K562 (cell line): ENCODE data around the gene CLCN6. TPM values are rescaled to one million over a fixed set of nuclear protein-coding genes. Genes with fewer than 3 reads are reported as not detected.

Source experiments
- ATAC-seq: fragments of 200-7000 bp; cut with Tn5 transposase; 3 replicates; pipeline ENCODE4 v1.9.1; 2020; ENCODE audit warnings: moderate library complexity
- BruUV-seq: library from RNA; stranded (reverse); fragments of 400-500 nt; replicated peaks from 2 replicates; lab custom pipeline; 2021; lab: Mats Ljungman, UMichigan
- CTCF ChIA-PET: fragments of 300-600 bp; formaldehyde crosslinking; extraction: SDS; loops from one replicate; lab custom pipeline; 2021; ENCODE audit warnings: low intra/inter-chr PET ratio; lab: Yijun Ruan, JAX
- POLR2A ChIA-PET: fragments of 300-600, 350-650 bp; sonication (Branson Sonifier 250); formaldehyde crosslinking; extraction: SDS; loops from one replicate; lab custom pipeline; 2021; ENCODE audit warnings: antibody characterized with exemption, inconsistent platforms; lab: Yijun Ruan, JAX
- DNase-seq, 4 experiments: peaks; one replicate each; pipeline versions ENCODE4 v3.0.0 to v3.0.0-alpha.2; 2011 to 2018; ENCODE audit warnings: low spot score in 3 of 4, mixed read lengths in 3 of 4; ENCODE audit errors: extremely low read depth in 1 of 4
- FAIRE-seq: peaks from 2 replicates; lab custom pipeline; 2011; peaks lifted over from hg19 to GRCh38; lab: Jason Lieb, UNC
- H2AFZ ChIP-seq: 2 replicates; pipeline ENCODE4 v1.6.0; 2011; ENCODE audit warnings: low read depth, low read length, control low read depth, inconsistent platforms
- H3K27ac ChIP-seq: fragments of 200-600 bp; 3 replicates; pipeline ENCODE4 v1.8.0; 2011; ENCODE audit warnings: low read depth, mild to moderate bottlenecking, control low read depth, inconsistent platforms, low read length, moderate library complexity, mixed read lengths; ENCODE audit errors: extremely low read depth
- H3K27me3 ChIP-seq, 2 experiments: fragments of 300-600 bp in 1 of 2; 2 replicates in 1 of 2; 3 replicates in 1 of 2; pipeline versions ENCODE4 v1.6.0 to v1.8.0; 2011; ENCODE audit warnings: inconsistent platforms in 2 of 2, low read length in 2 of 2, mild to moderate bottlenecking in 1 of 2, mixed read lengths in 1 of 2, moderate library complexity in 1 of 2; ENCODE audit not compliant: control insufficient read depth in 2 of 2, insufficient read depth in 2 of 2
- H3K36me3 ChIP-seq: fragments of 300-600 bp; 3 replicates; pipeline ENCODE4 v1.8.0; 2011; ENCODE audit warnings: mild to moderate bottlenecking, low read length, inconsistent platforms; ENCODE audit not compliant: control insufficient read depth, insufficient read depth
- H3K4me1 ChIP-seq, 2 experiments: fragments of 200-600 bp in 1 of 2; replicated peaks in 1 of 2; 2 replicates in 1 of 2; 3 replicates in 1 of 2; pipeline versions ENCODE4 v1.5.1 to v1.8.0; 2011; ENCODE audit warnings: inconsistent platforms in 2 of 2, low read length in 2 of 2, mild to moderate bottlenecking in 1 of 2, mixed read lengths in 1 of 2, moderate library complexity in 1 of 2; ENCODE audit not compliant: control insufficient read depth in 2 of 2, insufficient read depth in 2 of 2
- H3K4me2 ChIP-seq: 2 replicates; pipeline ENCODE4 v1.6.1; 2011; ENCODE audit warnings: low read length, control low read depth, inconsistent platforms, mixed read lengths; ENCODE audit not compliant: insufficient read depth
- H3K4me3 ChIP-seq: fragments of 200-600 bp; sonication (generic), shearing (Covaris generic); 2 replicates; pipeline ENCODE4 v1.5.1; 2016; ENCODE audit warnings: control low read depth, inconsistent platforms
- H3K79me2 ChIP-seq: fragments of 200-600 bp; 3 replicates; pipeline ENCODE4 v1.8.0; 2011; ENCODE audit warnings: low read length, inconsistent platforms; ENCODE audit not compliant: control insufficient read depth, insufficient read depth
- H3K9ac ChIP-seq, 2 experiments: 2 replicates each; pipeline versions ENCODE4 v1.6.0 to v1.6.1; 2011; ENCODE audit warnings: low read depth in 2 of 2, low read length in 2 of 2, control low read depth in 1 of 2, inconsistent platforms in 1 of 2, mild to moderate bottlenecking in 1 of 2, mixed read lengths in 1 of 2; ENCODE audit not compliant: insufficient read depth in 1 of 2
- H3K9me1 ChIP-seq: one replicate; pipeline ENCODE4 v1.6.0; 2011; ENCODE audit warnings: inconsistent platforms, mild to moderate bottlenecking, low read length, moderate library complexity; ENCODE audit not compliant: control insufficient read depth, insufficient read depth
- H3K9me3 ChIP-seq: replicated peaks from 2 replicates; pipeline ENCODE4 v1.5.1; 2011; ENCODE audit warnings: low read depth, low read length, inconsistent platforms; ENCODE audit not compliant: control insufficient read depth, insufficient read depth
- H4K20me1 ChIP-seq: replicated peaks from 2 replicates; pipeline ENCODE4 v1.6.1; 2011; ENCODE audit warnings: low read length, inconsistent platforms, mixed read lengths; ENCODE audit not compliant: control insufficient read depth, insufficient read depth
- BCOR ChIP-seq: fragments of 450-650 bp; IDR thresholded peaks from 2 replicates; pipeline ENCODE4 v1.6.1; 2016
- CEBPZ ChIP-seq: fragments of 150-350 bp; IDR thresholded peaks from 2 replicates; pipeline ENCODE4 v1.6.1; 2014; ENCODE audit warnings: low read depth, mild to moderate bottlenecking, low read length, borderline replicate concordance
- HDAC1 ChIP-seq, 2 experiments: fragments of 450-650 bp; IDR thresholded peaks; 2 replicates each; pipeline ENCODE4 v1.6.1; 2016 to 2017; ENCODE audit warnings: inconsistent platforms in 1 of 2, mild to moderate bottlenecking in 1 of 2, moderate library complexity in 1 of 2
- HMGN3 ChIP-seq: IDR thresholded peaks from 2 replicates; pipeline ENCODE4 v1.6.1; 2011; ENCODE audit warnings: borderline replicate concordance, low read depth, mild to moderate bottlenecking, mixed read lengths, low read length; ENCODE audit not compliant: insufficient read length; ENCODE audit errors: extremely low read depth
- MITF ChIP-seq: IDR thresholded peaks from 2 replicates; pipeline ENCODE4 v1.6.1; 2014; ENCODE audit warnings: antibody characterized with exemption
- NCOA1 ChIP-seq: fragments of 450-650 bp; IDR thresholded peaks from 2 replicates; pipeline ENCODE4 v1.6.1; 2016; ENCODE audit warnings: low read depth
- RAD51 ChIP-seq: fragments of 450-650 bp; IDR thresholded peaks from 2 replicates; pipeline ENCODE4 v1.7.1; 2016; ENCODE audit warnings: low read depth, mild to moderate bottlenecking, borderline replicate concordance
- SMARCE1 ChIP-seq: fragments of 450-650 bp; IDR thresholded peaks from 2 replicates; pipeline ENCODE4 v1.7.1; 2016; ENCODE audit warnings: mild to moderate bottlenecking
- ZNF583 ChIP-seq: fragments of 250-450 bp; sonication (Bioruptor Pico); IDR thresholded peaks from 2 replicates; pipeline ENCODE4 v1.4.0; 2020
- WGBS: fragments of 100-300 bp; shearing (Covaris generic); methylation state at CpG from one replicate; pipeline ENCODE4 v1.1.6; 2016; ENCODE audit warnings: low coverage, mixed read lengths; ENCODE audit not compliant: insufficient coverage; ENCODE audit errors: missing lambda C conversion rate; 5-methylcytosine and 5-hydroxymethylcytosine counted together
- in situ Hi-C: fragments of 300-500 bp; cut with MboI; formaldehyde crosslinking; loops from 4 replicates; pipeline ENCODE4 v1.15.0; 2018; ENCODE audit warnings: inconsistent platforms, mixed read lengths
- intact Hi-C: fragments of 100-400 bp; cut with micrococcal nuclease; formaldehyde crosslinking; loops from 2 replicates; pipeline ENCODE4 v1.14.2; 2022
- polyA plus RNA-seq, 8 experiments: library from polyadenylated mRNA; depleted of rRNA in 4 of 8; stranded (reverse) in 5 of 8; unstranded in 3 of 8; fragments of >200 nt; fragmentation: Nextera tagmentation in 2 of 8; fragmentation: Illumina TruSeq in 1 of 8; extraction: Ambion mirVana in 2 of 8; extraction: Trizol in 1 of 8; gene quantifications; 2 replicates each; pipeline versions ENCODE4 v1.2.1 to v1.2.3, GENCODE V29; 2011 to 2014; ENCODE audit warnings: inconsistent platforms in 1 of 8, missing spikeins in 1 of 8
- total RNA-seq, 7 experiments: library from RNA; depleted of rRNA in 6 of 7; stranded (reverse); fragments of >200 nt in 6 of 7; fragmentation: Illumina TruSeq in 2 of 7; extraction: Trizol in 2 of 7; gene quantifications; 2 replicates each; pipeline versions ENCODE4 v1.2.1 to v1.2.3, GENCODE V29; 2011 to 2021; ENCODE audit warnings: low replicate concordance in 1 of 7
- TF ChIP-seq, protein P1 (sequence below), 3 experiments: fragments of 200-800 bp in 1 of 3; sonication (Bioruptor generic) in 1 of 3; sonication (generic) in 1 of 3; formaldehyde crosslinking in 1 of 3; IDR thresholded peaks; 2 replicates each; pipeline versions ENCODE4 v1.6.1 to v1.8.0; 2016 to 2022; ENCODE audit warnings: mild to moderate bottlenecking in 2 of 3, missing compliant biosample characterization in 2 of 3, missing genetic modification characterization in 2 of 3, missing genetic modification reagents in 1 of 3
- TF ChIP-seq, protein P2 (sequence below), 2 experiments: fragments of 150-350 bp in 1 of 2; IDR thresholded peaks; 2 replicates each; pipeline ENCODE4 v1.6.1; 2012 to 2016; ENCODE audit warnings: low read depth in 2 of 2, low read length in 2 of 2, mild to moderate bottlenecking in 1 of 2, moderate library complexity in 1 of 2

CLCN6 gene
- total and polyA plus RNA-seq, 9 of the 15 experiments (the other 6 are each of a cell fraction or from before 2014, with no cell fraction given), result 2.0 to 21.8 (median 13.6) TPM

GRCh38 chr1:11878081-11878890 lies 72.3 kb downstream of the CLCN6 start:
- no peak overlapping the region for H3K27ac ChIP-seq
- peaks cover 45 to 77% of the 10 kb centered on the region in 2 experiments for H3K4me1 ChIP-seq
- intact Hi-C loops, result no loop called here
- in situ Hi-C loops, result no loop called here
- ChIA-PET CTCF (no interaction called here), POLR2A (interaction anchor here (0.6 to 6.7 kb wide), 9 partner anchors 11 to 246 kb away, joined by 3 to 159 read pairs (median 3); no protein-coding TSS in a partner anchor)
- no peaks in the 10 kb centered on the region for H3K27me3 ChIP-seq
- no TSS peak for BruUV-seq
- no peaks in the 10 kb centered on the region for H3K36me3 ChIP-seq
- H2AFZ ChIP-seq, result no peak overlapping the region
- no peak overlapping the region for H3K4me2 ChIP-seq
- ATAC-seq (no peak), FAIRE-seq (no peak), DNase-seq (no peak)
- WGBS, result 66% methylated on average over 30 of the region's 31 CpGs
- H3K4me3 ChIP-seq, result no peak overlapping the region
- no peaks in the 10 kb centered on the region for H3K9me1 ChIP-seq
- no peaks in the 10 kb centered on the region; the same call in 2 of the 3 replicates for H3K79me2 ChIP-seq
- H3K9ac ChIP-seq, result peak overlapping the region in 1 of 2 experiments; percentile 37; a peak in 2 of 4 replicates
- H3K9me3 ChIP-seq, result peaks cover 3% of the 10 kb centered on the region; the same call in 1 of the 2 replicates
- no peaks in the 10 kb centered on the region for H4K20me1 ChIP-seq
- TF ChIP-seq, protein P1, sequence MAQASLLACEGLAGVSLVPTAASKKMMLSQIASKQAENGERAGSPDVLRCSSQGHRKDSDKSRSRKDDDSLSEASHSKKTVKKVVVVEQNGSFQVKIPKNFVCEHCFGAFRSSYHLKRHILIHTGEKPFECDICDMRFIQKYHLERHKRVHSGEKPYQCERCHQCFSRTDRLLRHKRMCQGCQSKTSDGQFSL (CRISPR knock-in tag; IDR thresholded peaks at IDR 0.05), result no peak
- TF ChIP-seq, protein P1 (tag; IDR thresholded peaks at IDR 0.05), result no peak
- TF ChIP-seq MITF, result no peak
- TF ChIP-seq RAD51, result no peak
- no peak for TF ChIP-seq CEBPZ
- no peak for TF ChIP-seq SMARCE1
- no peak for TF ChIP-seq NCOA1
- TF ChIP-seq, protein P2, sequence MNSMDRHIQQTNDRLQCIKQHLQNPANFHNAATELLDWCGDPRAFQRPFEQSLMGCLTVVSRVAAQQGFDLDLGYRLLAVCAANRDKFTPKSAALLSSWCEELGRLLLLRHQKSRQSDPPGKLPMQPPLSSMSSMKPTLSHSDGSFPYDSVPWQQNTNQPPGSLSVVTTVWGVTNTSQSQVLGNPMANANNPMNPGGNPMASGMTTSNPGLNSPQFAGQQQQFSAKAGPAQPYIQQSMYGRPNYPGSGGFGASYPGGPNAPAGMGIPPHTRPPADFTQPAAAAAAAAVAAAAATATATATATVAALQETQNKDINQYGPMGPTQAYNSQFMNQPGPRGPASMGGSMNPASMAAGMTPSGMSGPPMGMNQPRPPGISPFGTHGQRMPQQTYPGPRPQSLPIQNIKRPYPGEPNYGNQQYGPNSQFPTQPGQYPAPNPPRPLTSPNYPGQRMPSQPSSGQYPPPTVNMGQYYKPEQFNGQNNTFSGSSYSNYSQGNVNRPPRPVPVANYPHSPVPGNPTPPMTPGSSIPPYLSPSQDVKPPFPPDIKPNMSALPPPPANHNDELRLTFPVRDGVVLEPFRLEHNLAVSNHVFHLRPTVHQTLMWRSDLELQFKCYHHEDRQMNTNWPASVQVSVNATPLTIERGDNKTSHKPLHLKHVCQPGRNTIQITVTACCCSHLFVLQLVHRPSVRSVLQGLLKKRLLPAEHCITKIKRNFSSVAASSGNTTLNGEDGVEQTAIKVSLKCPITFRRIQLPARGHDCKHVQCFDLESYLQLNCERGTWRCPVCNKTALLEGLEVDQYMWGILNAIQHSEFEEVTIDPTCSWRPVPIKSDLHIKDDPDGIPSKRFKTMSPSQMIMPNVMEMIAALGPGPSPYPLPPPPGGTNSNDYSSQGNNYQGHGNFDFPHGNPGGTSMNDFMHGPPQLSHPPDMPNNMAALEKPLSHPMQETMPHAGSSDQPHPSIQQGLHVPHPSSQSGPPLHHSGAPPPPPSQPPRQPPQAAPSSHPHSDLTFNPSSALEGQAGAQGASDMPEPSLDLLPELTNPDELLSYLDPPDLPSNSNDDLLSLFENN (IDR thresholded peaks at IDR 0.05; ENCODE audit: low read depth in 2 of 2, low read length in 2 of 2), result no peak
- no peak for TF ChIP-seq HMGN3
- TF ChIP-seq ZNF583, result no peak
- no peak for TF ChIP-seq HDAC1 (IDR thresholded peaks at IDR 0.05)
- TF ChIP-seq BCOR, result no peak
